GM12878 (cell line): Measurements from ENCODE around the gene PIGU. TPM values are rescaled to one million over a fixed set of nuclear protein-coding genes. Genes with fewer than 3 reads are reported as not detected.
A peak's percentile ranks its signal among the peaks of the same experiment; 100 is the strongest.

Experiments used
- ATAC-seq: fragments of 200-7000 bp; cut with Tn5 transposase; 3 replicates; pipeline ENCODE4 v1.9.1; 2020; ENCODE audit warnings: mild to moderate bottlenecking, moderate library complexity
- BruUV-seq: library from RNA; stranded (reverse); fragments of 400-500 nt; replicated peaks from 2 replicates; lab custom pipeline; 2021; lab: Mats Ljungman, UMichigan
- CTCF ChIA-PET: fragments of 300-600 bp; sonication (Branson Sonifier 250); formaldehyde crosslinking; extraction: SDS; loops from one replicate; lab custom pipeline; 2021; ENCODE audit warnings: inconsistent platforms; lab: Yijun Ruan, JAX
- POLR2A ChIA-PET: fragments of 350-600 bp; formaldehyde crosslinking; extraction: SDS; loops from one replicate; lab custom pipeline; 2021; ENCODE audit warnings: inconsistent platforms; lab: Charles Lee
- RAD21 ChIA-PET: fragments of 300-600 bp; sonication (Branson Sonifier 250); formaldehyde crosslinking; loops from one replicate; lab custom pipeline; 2023; ENCODE audit warnings: antibody characterized with exemption; ENCODE audit not compliant: unreplicated experiment; lab: Charles Lee
- SMC1A ChIA-PET: fragments of 300-600 bp; sonication (Branson Sonifier 250); formaldehyde crosslinking; loops from one replicate; lab custom pipeline; 2023; ENCODE audit not compliant: unreplicated experiment, uncharacterized antibody; lab: Charles Lee
- DNase-seq: peaks from one replicate; pipeline ENCODE4 v3.0.0-alpha.2; 2011; ENCODE audit warnings: low read depth, low spot score
- FAIRE-seq: peaks from 3 replicates; lab custom pipeline; 2011; peaks lifted over from hg19 to GRCh38; lab: Jason Lieb, UNC
- H2AFZ ChIP-seq: 2 replicates; pipeline ENCODE4 v1.6.0; 2011; ENCODE audit warnings: low read depth, low read length, control low read depth; ENCODE audit not compliant: control insufficient read depth
- H3K27ac ChIP-seq: 2 replicates; pipeline ENCODE4 v1.5.1; 2011; ENCODE audit warnings: control low read depth; ENCODE audit not compliant: control insufficient read depth, insufficient read depth
- H3K27me3 ChIP-seq, 2 experiments: replicated peaks in 1 of 2; 2 replicates each; pipeline versions ENCODE4 v1.6.0 to v1.6.1; 2011; ENCODE audit warnings: low read length in 1 of 2; ENCODE audit not compliant: control insufficient read depth in 2 of 2, insufficient read depth in 2 of 2
- H3K36me3 ChIP-seq, 2 experiments: 2 replicates each; pipeline ENCODE4 v1.5.1; 2011; ENCODE audit warnings: low read length in 1 of 2; ENCODE audit not compliant: control insufficient read depth in 2 of 2, insufficient read depth in 2 of 2
- H3K4me1 ChIP-seq: 2 replicates; pipeline ENCODE4 v1.6.1; 2011; ENCODE audit warnings: mild to moderate bottlenecking, low read length, moderate library complexity, mixed read lengths; ENCODE audit not compliant: control insufficient read depth, insufficient read depth
- H3K4me2 ChIP-seq: 2 replicates; pipeline ENCODE4 v1.6.0; 2011; ENCODE audit warnings: control low read depth; ENCODE audit not compliant: control insufficient read depth, insufficient read depth
- H3K4me3 ChIP-seq: fragments of 200-600 bp; sonication (generic); 2 replicates; pipeline ENCODE4 v1.5.1; 2016
- H3K79me2 ChIP-seq: 2 replicates; pipeline ENCODE4 v1.6.0; 2011; ENCODE audit warnings: low read length; ENCODE audit not compliant: control insufficient read depth, insufficient read depth
- H3K9ac ChIP-seq: 2 replicates; pipeline ENCODE4 v1.8.0; 2011; ENCODE audit warnings: low read length, control low read depth, mixed read lengths; ENCODE audit not compliant: control insufficient read depth, insufficient read depth
- H3K9me3 ChIP-seq: replicated peaks from 3 replicates; pipeline ENCODE4 v1.5.1; 2011; ENCODE audit warnings: mild to moderate bottlenecking, low read length; ENCODE audit not compliant: control insufficient read depth, insufficient read depth
- H4K20me1 ChIP-seq: 2 replicates; pipeline ENCODE4 v1.6.0; 2011; ENCODE audit not compliant: control insufficient read depth, insufficient read depth
- BACH1 ChIP-seq: fragments of 450-650 bp; IDR thresholded peaks from 2 replicates; pipeline ENCODE4 v1.6.1; 2017; ENCODE audit warnings: mild to moderate bottlenecking, borderline replicate concordance
- BCL11A ChIP-seq: IDR thresholded peaks from 2 replicates; pipeline ENCODE4 v1.6.1; 2011; ENCODE audit warnings: low read depth, low read length
- FOS ChIP-seq: IDR thresholded peaks from 3 replicates; pipeline ENCODE4 v1.6.1; 2011; ENCODE audit warnings: borderline replicate concordance; ENCODE audit not compliant: insufficient read length; ENCODE audit errors: extremely low read depth
- FOXM1 ChIP-seq: IDR thresholded peaks from 2 replicates; pipeline ENCODE4 v1.6.1; 2012; ENCODE audit warnings: low read depth, mild to moderate bottlenecking, inconsistent platforms, low read length, moderate library complexity
- GATAD2B ChIP-seq: fragments of 450-650 bp; conservative IDR thresholded peaks from 2 replicates; pipeline ENCODE4 v1.6.1; 2017; ENCODE audit warnings: low read depth, mild to moderate bottlenecking, moderate library complexity
- JUNB ChIP-seq: IDR thresholded peaks from 2 replicates; pipeline ENCODE4 v1.6.1; 2016; ENCODE audit warnings: antibody characterized with exemption, mild to moderate bottlenecking
- MTA2 ChIP-seq: fragments of 450-650 bp; IDR thresholded peaks from 2 replicates; pipeline ENCODE4 v1.6.1; 2016; ENCODE audit warnings: low read depth, mild to moderate bottlenecking, moderate library complexity
- MYC ChIP-seq: IDR thresholded peaks from 2 replicates; pipeline ENCODE4 v1.6.1; 2011; ENCODE audit warnings: mild to moderate bottlenecking, low read length, moderate library complexity, inconsistent platforms; ENCODE audit not compliant: insufficient read depth, insufficient replicate concordance, insufficient read length, severe bottlenecking
- NFXL1 ChIP-seq: fragments of 450-650 bp; IDR thresholded peaks from 2 replicates; pipeline ENCODE4 v1.6.1; 2017; ENCODE audit warnings: antibody characterized with exemption, mild to moderate bottlenecking, borderline replicate concordance
- NR2F1 ChIP-seq: fragments of 450-650 bp; conservative IDR thresholded peaks from 2 replicates; pipeline ENCODE4 v1.6.1; 2017; ENCODE audit warnings: mild to moderate bottlenecking
- PML ChIP-seq: IDR thresholded peaks from 2 replicates; pipeline ENCODE4 v1.6.1; 2012; ENCODE audit warnings: low read length, inconsistent platforms
- POLR2A ChIP-seq: IDR thresholded peaks from 2 replicates; pipeline ENCODE4 v1.6.1; 2011; ENCODE audit warnings: low read depth, mild to moderate bottlenecking, low read length
- RAD21 ChIP-seq: IDR thresholded peaks from 2 replicates; pipeline ENCODE4 v1.6.1; 2011; ENCODE audit warnings: mild to moderate bottlenecking, low read depth, low read length, moderate library complexity; ENCODE audit not compliant: insufficient read depth
- SMAD1 ChIP-seq: fragments of 450-650 bp; IDR thresholded peaks from 2 replicates; pipeline ENCODE4 v1.6.1; 2018; ENCODE audit warnings: mild to moderate bottlenecking, low read depth; ENCODE audit not compliant: partially characterized antibody
- SMC3 ChIP-seq: IDR thresholded peaks from 2 replicates; pipeline ENCODE4 v1.6.1; 2011; ENCODE audit warnings: low read length, improper control_type of control experiment, borderline replicate concordance
- TBL1XR1 ChIP-seq: IDR thresholded peaks from 2 replicates; pipeline ENCODE4 v1.6.1; 2012; ENCODE audit warnings: low read depth, low read length, improper control_type of control experiment
- WRNIP1 ChIP-seq: IDR thresholded peaks from 2 replicates; pipeline ENCODE4 v1.6.1; 2011; ENCODE audit warnings: low read depth, low read length, improper control_type of control experiment, borderline replicate concordance
- ZBTB4 ChIP-seq: fragments of 450-650 bp; formaldehyde crosslinking; IDR thresholded peaks from 2 replicates; pipeline ENCODE4 v1.4.0; 2022; ENCODE audit warnings: mild to moderate bottlenecking, moderate library complexity
- ZNF207 ChIP-seq: fragments of 450-650 bp; IDR thresholded peaks from 2 replicates; pipeline ENCODE4 v1.6.1; 2014; ENCODE audit warnings: antibody characterized with exemption, mild to moderate bottlenecking, borderline replicate concordance
- ZNF384 ChIP-seq: IDR thresholded peaks from 2 replicates; pipeline ENCODE4 v1.6.1; 2012; ENCODE audit warnings: low read depth, mild to moderate bottlenecking, low read length, improper control_type of control experiment, borderline replicate concordance
- ZSCAN29 ChIP-seq: fragments of 450-650 bp; IDR thresholded peaks from 2 replicates; pipeline ENCODE4 v1.6.1; 2017; ENCODE audit warnings: mild to moderate bottlenecking, moderate library complexity
- ZZZ3 ChIP-seq: IDR thresholded peaks from 2 replicates; pipeline ENCODE4 v1.6.1; 2011; ENCODE audit warnings: low read depth; ENCODE audit not compliant: control insufficient read depth, insufficient read length
- WGBS: methylation state at CpG from one replicate; pipeline ENCODE4 v1.1.6; 2016; ENCODE audit warnings: low lambda C conversion rate; ENCODE audit not compliant: insufficient replicate concordance, insufficient coverage; ENCODE audit errors: missing lambda C conversion rate; 5-methylcytosine and 5-hydroxymethylcytosine counted together
- in situ Hi-C: fragments of 300-500 bp; cut with MboI; formaldehyde crosslinking; loops from 9 replicates; pipeline ENCODE4 v1.14.3; 2018; ENCODE audit warnings: mixed read lengths
- intact Hi-C: fragments of 100-400 bp; cut with micrococcal nuclease; formaldehyde crosslinking; loops from one replicate; pipeline ENCODE4 v1.14.2; 2022; ENCODE audit not compliant: unreplicated experiment
- polyA plus RNA-seq, 11 experiments: library from polyadenylated mRNA; depleted of rRNA in 4 of 11; unstranded in 6 of 11; stranded (reverse) in 5 of 11; fragments of >200 nt; fragmentation: Nextera tagmentation in 4 of 11; fragmentation: Illumina TruSeq in 1 of 11; extraction: Ambion mirVana in 4 of 11; extraction: Trizol in 1 of 11; gene quantifications; 1 replicate in 1 of 11; 2 replicates in 10 of 11; pipeline versions ENCODE4 v1.2.1 to v1.2.3, GENCODE V29; 2011 to 2016; ENCODE audit warnings: inconsistent platforms in 2 of 11, missing spikeins in 2 of 11, low read depth in 1 of 11
- total RNA-seq, 4 experiments: library from RNA; depleted of rRNA in 3 of 4; stranded (reverse); fragments of >200 nt in 3 of 4; fragmentation: Illumina TruSeq in 1 of 4; extraction: Trizol in 1 of 4; gene quantifications; 2 replicates each; pipeline versions ENCODE4 v1.2.1 to v1.2.3, GENCODE V29; 2013 to 2021

PIGU gene
- total and polyA plus RNA-seq, 10 of the 15 experiments (the other 5 are each of a cell fraction or from before 2014, with no cell fraction given) = 4.1 to 88.2 (median 25.0) TPM

DNA sequence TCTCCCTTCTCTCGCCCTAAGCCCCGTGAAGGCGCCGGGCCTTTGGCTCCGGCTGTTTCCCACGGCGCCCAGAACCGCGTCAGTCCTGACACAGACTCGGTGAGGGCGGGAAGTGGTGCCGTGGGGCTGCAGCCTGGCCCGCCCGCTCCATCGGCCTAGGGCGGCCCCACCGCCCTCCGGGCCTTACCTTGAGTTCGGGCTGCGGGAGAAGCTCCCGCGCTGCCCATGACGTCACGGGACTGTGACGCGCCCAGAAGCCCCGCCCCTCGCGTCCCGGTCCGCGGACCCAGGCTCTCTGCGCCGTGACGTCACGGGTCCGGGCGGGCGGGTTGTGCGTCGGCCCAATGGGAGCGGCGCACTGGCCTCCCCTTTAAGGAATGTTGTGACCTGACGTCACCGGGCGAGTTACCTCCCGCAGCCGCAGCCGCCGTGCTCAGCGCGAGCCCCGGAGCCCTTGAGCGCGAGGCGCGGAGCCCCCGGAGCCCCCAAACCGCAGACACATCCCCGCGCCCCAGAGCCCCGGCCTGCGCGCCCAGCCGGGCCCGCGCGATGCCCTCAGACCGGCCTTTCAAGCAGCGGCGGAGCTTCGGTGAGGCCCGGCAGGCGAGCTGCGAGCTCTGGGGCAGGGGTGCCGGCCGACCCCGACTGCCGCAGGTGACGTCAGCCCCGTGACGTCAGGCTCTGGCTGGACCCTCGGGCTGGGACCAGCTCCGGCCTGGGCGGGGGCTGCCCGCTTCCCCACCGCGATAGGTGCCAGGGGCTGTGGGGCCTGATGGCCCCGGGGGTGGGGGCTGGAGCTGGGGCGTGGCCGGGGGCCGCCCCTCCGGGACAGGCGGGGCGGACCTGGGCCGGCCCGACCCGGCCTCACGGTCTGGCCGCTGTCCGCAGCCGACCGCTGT, 118.3 kb downstream of the PIGU start, which contains the start of gene MAP1LC3A:
Gene MAP1LC3A (plus strand): TSS at position 399 of the 899 bp plus-strand sequence. CDS start 151 bp downstream, at position 550.
- CTCF ChIA-PET = interaction anchor here (1.0 to 1.6 kb wide), 7 partner anchors 20 to 256 kb away, joined by 3 to 11 read pairs (median 4); no protein-coding TSS in a partner anchor
- in situ Hi-C loops = no loop called here
- ATAC-seq (peak; percentile 85), FAIRE-seq (no peak), DNase-seq (no peak)
- RAD21 ChIA-PET = interaction anchor here (0.6 to 0.8 kb wide), 2 partner anchors 211 to 308 kb away, joined by 3 read pairs; no protein-coding TSS in a partner anchor
- Histone ChIP-seq H3K36me3 (peaks cover 0 to 2% of the 10 kb centered on the region in 2 experiments; a peak in 2 of 4 replicates), H3K79me2 (no peaks in the 10 kb centered on the region), H3K4me2 (peak within 1 kb of the TSS; percentile 86), H2AFZ (peak within 1 kb of the TSS; percentile 96), H3K4me1 (no peaks in the 10 kb centered on the region), H3K27me3 (no peaks in the 10 kb centered on the region), H3K4me3 (peak within 1 kb of the TSS; percentile 61), H4K20me1 (no peaks in the 10 kb centered on the region), H3K9me3 (no peaks in the 10 kb centered on the region), H3K27ac (0 out of 2 replicates have a peak within 1 kb of the TSS, but pooled peaks have one; percentile 22), H3K9ac (peak within 1 kb of the TSS; percentile 64)
- intact Hi-C loops = no loop called here
- WGBS = 32% methylated on average over 85 of the region's 103 CpGs
- no TSS peak for BruUV-seq
- SMC1A ChIA-PET = interaction anchor here (0.9 kb wide), 1 partner anchor 117 kb away, joined by 3 read pairs; no protein-coding TSS in a partner anchor
- POLR2A ChIA-PET = interaction anchor here (1.3 kb wide), 1 partner anchor 146 kb away, joined by 4 read pairs; the partner anchor contains the start of gene TP53INP2
- TF ChIP-seq ZNF384 = no peak
- no peak for TF ChIP-seq MYC
- TF ChIP-seq PML = no peak
- TF ChIP-seq MTA2 = no peak
- TF ChIP-seq NR2F1 = 0 out of 2 replicates have a peak, but pooled peaks have one; percentile 39
- TF ChIP-seq NFXL1 = no peak
- TF ChIP-seq FOS = no peak
- TF ChIP-seq ZBTB4 = no peak
- no peak for TF ChIP-seq JUNB
- TF ChIP-seq FOXM1 = no peak
- TF ChIP-seq SMAD1 = no peak
- no peak for TF ChIP-seq BACH1
- TF ChIP-seq RAD21 = no peak
- peak; percentile 57 for TF ChIP-seq POLR2A
- TF ChIP-seq TBL1XR1 = no peak
- no peak for TF ChIP-seq ZZZ3
- no peak for TF ChIP-seq SMC3
- no peak for TF ChIP-seq BCL11A
- TF ChIP-seq ZSCAN29 = no peak
- no peak for TF ChIP-seq ZNF207
- TF ChIP-seq WRNIP1 = no peak
- TF ChIP-seq GATAD2B = peak; percentile 43
